NCI-H2107 treated with DMSO at 0.1 percent for 48 hours (cell line): ENCODE results near the gene ACBD3.
A peak's percentile ranks its signal among the peaks of the same experiment; 100 is the strongest.

ENCODE experiments used
- DNase-seq: peaks from one replicate; lab custom pipeline; 2025; ENCODE audit not compliant: unreplicated experiment; lab: John Stamatoyannopoulos, UW

ACBD3 gene

GRCh38 chr1:226116673-226117072 lies 69.9 kb downstream of the ACBD3 start:
- DNase-seq, result no peak

GRCh38 chr1:226112626-226113025 lies 73.9 kb downstream of the ACBD3 start:
- DNase-seq, result no peak

GRCh38 chr1:226111883-226112261 lies 74.7 kb downstream of the ACBD3 start:
- no peak for DNase-seq

GRCh38 chr1:226111098-226111882 lies 75.3 kb downstream of the ACBD3 start:
- peak; percentile 41 for DNase-seq

- peak; percentile 30 for DNase-seq
Observed at GRCh38 chr1:226110249-226111097, 76.1 kb downstream of the ACBD3 start.

- peak; percentile 79 for DNase-seq
Observed at GRCh38 chr1:226109829-226110248, 76.7 kb downstream of the ACBD3 start.

- DNase-seq, result no peak
Observed at GRCh38 chr1:226108935-226109828, 77.4 kb downstream of the ACBD3 start.

- DNase-seq, result peak; percentile 47
Observed at GRCh38 chr1:226107471-226108460, 78.8 kb downstream of the ACBD3 start.

GRCh38 chr1:226104671-226105121 lies 81.8 kb downstream of the ACBD3 start:
- no peak for DNase-seq

GRCh38 chr1:226100436-226101391 lies 85.8 kb downstream of the ACBD3 start:
- DNase-seq, result no peak

GRCh38 chr1:226098870-226099835 lies 87.4 kb downstream of the ACBD3 start:
- DNase-seq, result no peak

- DNase-seq, result no peak
Observed at GRCh38 chr1:226097866-226098625, 88.5 kb downstream of the ACBD3 start.

- DNase-seq, result no peak
Observed at GRCh38 chr1:226095286-226095685, 91.3 kb downstream of the ACBD3 start.
